ENCODE results near the gene MYO1D. TPM values are rescaled to one million over a fixed set of nuclear protein-coding genes. Genes with fewer than 3 reads are reported as not detected.

Gene MYO1D
- total RNA-seq, 1 experiment from 2014 or later, result 206 TPM

DNA sequence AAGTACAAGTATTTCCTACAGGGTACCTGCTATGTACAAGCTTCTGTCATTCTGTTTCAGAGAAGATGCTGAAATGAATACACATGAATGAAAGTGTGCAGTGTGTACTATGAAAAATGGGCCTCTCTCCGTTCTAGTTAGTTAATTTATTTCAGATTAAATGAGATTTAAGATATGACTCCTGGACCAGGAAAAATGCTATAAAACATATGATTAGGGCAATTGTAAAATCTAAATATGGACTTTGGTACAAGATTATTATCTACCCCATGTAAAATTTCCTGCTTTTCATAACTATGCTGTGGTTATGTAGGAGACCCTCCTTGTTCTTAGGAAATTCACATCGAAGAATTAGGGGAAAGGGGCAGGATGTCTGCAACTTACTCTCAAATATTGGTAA, 28.9 kb downstream of the MYO1D start:
- Histone ChIP-seq H3K4me1 (peaks cover 42% of the 10 kb centered on the region), H3K36me3 (ENCODE audit: control insufficient read depth, insufficient read depth, low read length) (no peaks in the 10 kb centered on the region), H3K27me3 (replicated peaks; ENCODE audit: control insufficient read depth, insufficient read depth, low read length) (no peaks in the 10 kb centered on the region), H3K9me3 (no peaks in the 10 kb centered on the region), H3K4me3 (ENCODE audit: low read depth, low read length) (no peak overlapping the region)
- TF ChIP-seq, protein P1, sequence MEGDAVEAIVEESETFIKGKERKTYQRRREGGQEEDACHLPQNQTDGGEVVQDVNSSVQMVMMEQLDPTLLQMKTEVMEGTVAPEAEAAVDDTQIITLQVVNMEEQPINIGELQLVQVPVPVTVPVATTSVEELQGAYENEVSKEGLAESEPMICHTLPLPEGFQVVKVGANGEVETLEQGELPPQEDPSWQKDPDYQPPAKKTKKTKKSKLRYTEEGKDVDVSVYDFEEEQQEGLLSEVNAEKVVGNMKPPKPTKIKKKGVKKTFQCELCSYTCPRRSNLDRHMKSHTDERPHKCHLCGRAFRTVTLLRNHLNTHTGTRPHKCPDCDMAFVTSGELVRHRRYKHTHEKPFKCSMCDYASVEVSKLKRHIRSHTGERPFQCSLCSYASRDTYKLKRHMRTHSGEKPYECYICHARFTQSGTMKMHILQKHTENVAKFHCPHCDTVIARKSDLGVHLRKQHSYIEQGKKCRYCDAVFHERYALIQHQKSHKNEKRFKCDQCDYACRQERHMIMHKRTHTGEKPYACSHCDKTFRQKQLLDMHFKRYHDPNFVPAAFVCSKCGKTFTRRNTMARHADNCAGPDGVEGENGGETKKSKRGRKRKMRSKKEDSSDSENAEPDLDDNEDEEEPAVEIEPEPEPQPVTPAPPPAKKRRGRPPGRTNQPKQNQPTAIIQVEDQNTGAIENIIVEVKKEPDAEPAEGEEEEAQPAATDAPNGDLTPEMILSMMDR (IDR thresholded peaks at IDR 0.05; ENCODE audit: insufficient read depth in 1 of 2, low read depth in 1 of 2, low read length in 1 of 2, severe bottlenecking in 1 of 2, unreplicated experiment in 1 of 2), result no peak
- Mint-ChIP-seq H3K36me3 (ENCODE audit: insufficient read depth, unreplicated experiment) (peaks cover 6% of the 10 kb centered on the region), H3K4me1 (ENCODE audit: low read depth, unreplicated experiment) (peaks cover 24% of the 10 kb centered on the region), H3K9me3 (ENCODE audit: unreplicated experiment) (no peaks in the 10 kb centered on the region), H3K4me3 (ENCODE audit: unreplicated experiment) (no peak overlapping the region), H3K27me3 (ENCODE audit: insufficient read depth, unreplicated experiment) (no peaks in the 10 kb centered on the region), H3K27ac (ENCODE audit: unreplicated experiment) (no peak overlapping the region)
- POLR2A ChIA-PET, result no interaction called here
- DNase-seq, result no peak
- CTCF ChIA-PET, result interaction anchor here (1.2 kb wide), 1 partner anchor 29 kb away, joined by 3 read pairs; the partner anchor contains the start of gene MYO1D
- intact Hi-C loops (cut with micrococcal nuclease; ENCODE audit: unreplicated experiment), result no loop called here
- no TSS peak for BruUV-seq (replicated peaks)

DNA sequence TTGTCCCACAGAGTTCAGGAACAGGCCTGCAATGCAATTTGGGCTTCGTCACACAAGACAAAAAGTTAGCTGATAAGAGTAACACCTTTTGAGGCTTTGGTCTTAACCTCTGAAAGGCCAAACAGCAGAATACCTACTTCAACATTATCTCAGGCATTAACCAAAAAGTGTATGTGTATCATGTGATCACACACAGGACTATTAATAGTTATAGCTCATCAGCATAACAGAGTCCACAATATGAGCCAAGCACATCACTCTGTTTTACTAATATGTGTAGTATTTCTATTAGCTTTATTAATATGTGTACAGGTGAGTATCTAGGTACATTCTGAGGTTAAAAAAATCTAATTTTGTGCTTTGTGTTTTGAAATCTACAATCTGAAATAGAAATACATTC, 30.8 kb downstream of the MYO1D start:
- H3K27ac Mint-ChIP-seq (ENCODE audit: unreplicated experiment), result no peak overlapping the region
- Histone ChIP-seq H3K9me3 (no peaks in the 10 kb centered on the region), H3K36me3 (ENCODE audit: control insufficient read depth, insufficient read depth, low read length) (peaks cover 1% of the 10 kb centered on the region; the same call in 1 of the 2 replicates), H3K4me3 (ENCODE audit: low read depth, low read length) (no peak overlapping the region), H3K4me1 (peaks cover 37% of the 10 kb centered on the region), H3K27me3 (replicated peaks; ENCODE audit: control insufficient read depth, insufficient read depth, low read length) (no peaks in the 10 kb centered on the region)
- DNase-seq, result no peak
- no peaks in the 10 kb centered on the region for H3K9me3 Mint-ChIP-seq (ENCODE audit: unreplicated experiment)
- intact Hi-C loops (cut with micrococcal nuclease; ENCODE audit: unreplicated experiment), result no loop called here
- H3K4me1 Mint-ChIP-seq (ENCODE audit: low read depth, unreplicated experiment), result peaks cover 30% of the 10 kb centered on the region
- H3K27me3 Mint-ChIP-seq (ENCODE audit: insufficient read depth, unreplicated experiment), result no peaks in the 10 kb centered on the region
- TF ChIP-seq, protein P1 (IDR thresholded peaks at IDR 0.05; ENCODE audit: insufficient read depth in 1 of 2, low read depth in 1 of 2, low read length in 1 of 2, severe bottlenecking in 1 of 2, unreplicated experiment in 1 of 2), result no peak
- H3K36me3 Mint-ChIP-seq (ENCODE audit: insufficient read depth, unreplicated experiment), result peaks cover 12% of the 10 kb centered on the region
- H3K4me3 Mint-ChIP-seq (ENCODE audit: unreplicated experiment), result no peak overlapping the region
- ChIA-PET POLR2A (no interaction called here), CTCF (no interaction called here)
- BruUV-seq (replicated peaks), result no TSS peak

DNA sequence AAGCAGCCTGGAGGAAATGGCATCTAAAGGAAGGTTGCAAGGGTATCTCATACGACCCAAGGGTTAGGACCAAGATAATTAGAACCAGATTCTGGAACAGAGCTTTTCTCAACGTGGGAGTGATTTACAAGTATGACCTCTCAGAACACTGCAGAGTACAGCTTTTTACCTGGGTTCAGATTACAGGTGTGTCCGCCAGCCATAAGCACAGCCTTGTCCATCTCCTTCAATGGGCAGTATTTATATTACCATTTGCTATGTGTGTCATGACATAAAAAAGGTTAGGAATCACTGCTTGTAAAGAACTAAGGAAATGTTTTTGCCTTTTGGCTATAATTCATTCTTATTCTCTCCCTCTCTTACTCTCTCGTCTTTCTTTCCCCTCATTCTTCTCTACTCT, 36.7 kb downstream of the MYO1D start:
- Mint-ChIP-seq H3K27me3 (ENCODE audit: insufficient read depth, unreplicated experiment) (no peaks in the 10 kb centered on the region), H3K4me1 (ENCODE audit: low read depth, unreplicated experiment) (peaks cover 39% of the 10 kb centered on the region), H3K27ac (ENCODE audit: unreplicated experiment) (peak overlapping the region; percentile 1), H3K4me3 (ENCODE audit: unreplicated experiment) (no peak overlapping the region), H3K9me3 (ENCODE audit: unreplicated experiment) (no peaks in the 10 kb centered on the region), H3K36me3 (ENCODE audit: insufficient read depth, unreplicated experiment) (peaks cover 15% of the 10 kb centered on the region)
- Histone ChIP-seq H3K9me3 (no peaks in the 10 kb centered on the region), H3K4me3 (ENCODE audit: low read depth, low read length) (no peak overlapping the region), H3K27me3 (replicated peaks; ENCODE audit: control insufficient read depth, insufficient read depth, low read length) (no peaks in the 10 kb centered on the region), H3K36me3 (ENCODE audit: control insufficient read depth, insufficient read depth, low read length) (peaks cover 1% of the 10 kb centered on the region; the same call in 1 of the 2 replicates), H3K4me1 (peaks cover 60% of the 10 kb centered on the region)
- POLR2A ChIA-PET, result interaction anchor here (1.0 kb wide), 1 partner anchor 37 kb away, joined by 3 read pairs; the partner anchor contains the start of gene MYO1D
- intact Hi-C loops (cut with micrococcal nuclease; ENCODE audit: unreplicated experiment), result no loop called here
- CTCF ChIA-PET, result no interaction called here
- no peak for DNase-seq
- no TSS peak for BruUV-seq (replicated peaks)
- TF ChIP-seq, protein P1 (IDR thresholded peaks at IDR 0.05; ENCODE audit: insufficient read depth in 1 of 2, low read depth in 1 of 2, low read length in 1 of 2, severe bottlenecking in 1 of 2, unreplicated experiment in 1 of 2), result no peak
